Kidney glomerular epithelial cell (primary cell): ENCODE results near the gene SPAG17.

ENCODE experiments used
- DNase-seq: peaks from one replicate; lab custom pipeline; 2025; lab: John Stamatoyannopoulos, UW

Gene SPAG17

DNA sequence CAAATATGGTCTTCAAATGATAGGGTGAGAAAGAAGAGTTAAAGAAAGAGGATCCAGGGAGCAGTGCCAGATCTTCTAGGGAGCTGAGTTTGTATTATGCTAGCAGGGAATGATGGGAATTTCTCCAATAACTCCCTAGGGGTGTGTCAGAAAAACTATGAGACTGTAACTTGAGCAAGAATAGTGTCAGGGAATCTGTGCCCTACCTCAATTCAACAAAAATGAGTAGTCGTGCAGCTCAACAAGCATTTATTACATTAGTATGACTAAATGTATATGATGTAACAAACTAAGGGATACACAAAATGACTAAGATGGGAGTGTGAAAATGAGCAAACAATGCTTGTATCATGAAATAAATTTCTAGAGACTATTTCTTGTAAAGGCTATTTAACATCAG lies 24.2 kb downstream of the SPAG17 start:
- DNase-seq = no peak

DNA sequence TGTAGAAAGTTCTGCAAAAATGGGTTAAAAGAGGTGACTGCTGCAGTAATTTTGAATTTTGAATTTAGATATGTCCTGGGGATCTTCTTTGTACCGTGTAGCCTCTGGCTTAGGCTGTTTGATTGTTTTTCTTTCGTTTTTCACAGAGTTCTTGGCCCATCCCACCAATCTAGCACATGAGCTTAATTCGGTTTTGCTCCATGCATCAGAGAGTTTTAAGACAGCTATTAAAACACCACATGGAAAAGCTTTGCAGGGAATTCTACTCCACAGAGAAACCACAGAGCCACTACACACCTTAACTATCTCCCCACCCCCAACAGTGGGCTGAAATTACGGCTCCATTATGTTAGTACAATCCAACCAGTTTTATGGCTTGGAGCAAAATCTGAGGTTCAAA lies 25.5 kb downstream of the SPAG17 start:
- peak; percentile 67 for DNase-seq

GRCh38 chr1:118158924-118159323 lies 26.1 kb downstream of the SPAG17 start:
- peak; percentile 90 for DNase-seq

DNA sequence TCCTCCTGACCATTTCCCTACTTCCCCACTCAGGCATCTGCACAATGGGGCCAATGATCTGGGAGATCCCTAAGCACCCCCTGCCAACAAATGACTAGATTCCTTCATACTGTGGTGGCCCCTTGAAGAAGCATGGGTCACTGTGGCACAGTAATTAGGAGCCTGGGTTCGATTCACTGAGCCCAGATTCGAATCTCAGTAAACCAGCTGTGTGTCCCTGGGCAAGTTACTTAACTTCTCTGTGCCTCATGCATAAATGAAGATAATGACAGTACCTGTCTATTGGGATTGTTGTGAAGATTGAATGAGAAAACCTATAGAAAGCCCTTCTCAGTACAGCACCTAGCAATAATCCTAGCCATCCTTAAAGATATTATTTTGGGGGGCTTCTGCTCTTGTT lies 27.5 kb downstream of the SPAG17 start:
- no peak for DNase-seq

DNA sequence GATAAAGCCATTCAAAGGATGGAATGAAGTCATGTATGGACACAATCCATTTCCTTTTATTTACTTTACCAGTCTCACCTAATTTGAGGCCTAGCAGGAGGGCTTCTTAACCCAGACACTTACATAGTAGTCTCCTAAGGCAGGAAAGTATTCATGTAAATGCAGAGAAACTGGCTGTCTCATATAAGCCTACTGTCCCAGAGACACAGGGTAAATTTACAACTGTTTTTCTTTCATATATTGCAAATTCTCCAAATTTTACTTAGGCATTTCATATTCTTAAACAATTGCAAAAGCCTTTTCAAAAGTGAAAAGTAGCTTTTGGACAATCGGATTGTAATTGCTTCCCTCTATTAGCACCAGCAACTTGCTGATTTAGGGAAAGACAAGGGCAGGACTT lies 29.9 kb downstream of the SPAG17 start:
- no peak for DNase-seq

- DNase-seq = peak; percentile 4
These were observed 30.8 kb downstream of the SPAG17 start for GRCh38 chr1:118154220-118154619.

DNA sequence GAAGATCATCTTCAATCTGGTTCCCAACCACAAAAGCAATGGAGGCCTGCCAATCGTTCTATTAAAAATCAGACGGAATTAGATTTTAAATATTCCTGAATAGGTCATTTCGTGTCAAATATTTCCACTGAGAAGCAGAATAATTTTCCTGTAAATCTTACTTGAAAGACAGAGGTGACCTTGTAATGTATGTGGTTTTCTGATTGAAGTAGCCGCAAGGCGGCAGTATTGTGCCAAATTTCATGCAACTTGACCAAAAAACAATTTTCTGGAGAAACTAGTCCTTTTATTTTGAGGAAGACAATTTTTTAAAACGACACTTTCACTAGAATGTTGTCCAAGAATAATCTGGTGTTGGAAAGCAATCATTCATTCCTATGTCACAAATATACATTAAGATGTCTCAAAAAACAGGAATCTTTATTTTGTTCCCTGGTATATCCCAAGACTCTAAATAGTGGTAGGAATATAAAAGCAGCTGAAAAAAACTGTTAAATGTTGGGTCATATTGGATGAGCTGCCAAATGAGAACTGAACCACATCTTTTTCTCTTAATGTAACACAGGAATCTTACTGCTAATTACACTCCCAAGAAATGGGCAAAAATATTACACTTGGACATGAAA lies 33.6 kb downstream of the SPAG17 start:
- peak; percentile 50 for DNase-seq

- DNase-seq = no peak
These were observed 35.2 kb downstream of the SPAG17 start for GRCh38 chr1:118149799-118150198.

GRCh38 chr1:118148034-118148433 lies 37.0 kb downstream of the SPAG17 start:
- no peak for DNase-seq

DNA sequence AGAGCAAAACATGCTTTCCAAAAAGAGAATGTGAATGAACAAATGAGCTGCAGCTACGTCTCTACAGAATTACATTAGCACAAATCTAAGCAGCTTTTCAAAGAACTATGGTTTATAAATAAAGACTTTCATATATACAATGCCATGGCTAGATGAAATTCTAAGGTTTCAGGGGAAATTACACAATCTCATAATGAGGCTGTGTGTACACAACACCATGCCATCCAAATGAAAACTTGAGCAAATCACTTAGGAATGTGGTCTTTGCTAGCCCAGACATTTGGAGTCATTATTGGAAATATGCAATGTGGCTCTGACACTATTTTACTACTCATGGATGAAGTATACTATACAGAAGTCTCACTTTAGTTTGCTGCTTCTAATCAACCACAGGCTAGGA lies 37.5 kb downstream of the SPAG17 start:
- DNase-seq = peak; percentile 79

GRCh38 chr1:118145721-118146120 lies 39.3 kb downstream of the SPAG17 start:
- no peak for DNase-seq

GRCh38 chr1:118144684-118145083 lies 40.3 kb downstream of the SPAG17 start:
- no peak for DNase-seq

DNA sequence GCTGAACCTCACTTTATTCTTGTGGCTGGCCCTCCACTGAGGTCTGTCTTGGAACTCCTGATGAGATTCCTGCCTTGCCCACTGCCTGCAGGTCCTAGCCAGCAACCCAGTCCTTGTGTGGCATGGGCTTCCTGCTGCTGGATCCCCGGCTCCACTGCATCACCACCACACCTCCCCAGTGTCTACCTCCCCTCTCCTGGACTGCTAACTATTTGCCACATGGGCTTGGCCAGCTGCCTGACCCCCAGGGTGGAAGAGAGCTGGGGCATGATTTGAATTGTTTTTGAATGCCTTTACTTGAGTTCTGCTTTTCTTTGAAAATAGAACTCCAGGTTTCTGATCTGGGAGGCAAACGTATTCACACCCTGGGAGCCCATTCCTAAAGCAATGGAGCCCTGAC lies 41.2 kb downstream of the SPAG17 start:
- peak; percentile 8 for DNase-seq

- peak; percentile 15 for DNase-seq
These were observed 41.9 kb downstream of the SPAG17 start for GRCh38 chr1:118143121-118143520.

DNA sequence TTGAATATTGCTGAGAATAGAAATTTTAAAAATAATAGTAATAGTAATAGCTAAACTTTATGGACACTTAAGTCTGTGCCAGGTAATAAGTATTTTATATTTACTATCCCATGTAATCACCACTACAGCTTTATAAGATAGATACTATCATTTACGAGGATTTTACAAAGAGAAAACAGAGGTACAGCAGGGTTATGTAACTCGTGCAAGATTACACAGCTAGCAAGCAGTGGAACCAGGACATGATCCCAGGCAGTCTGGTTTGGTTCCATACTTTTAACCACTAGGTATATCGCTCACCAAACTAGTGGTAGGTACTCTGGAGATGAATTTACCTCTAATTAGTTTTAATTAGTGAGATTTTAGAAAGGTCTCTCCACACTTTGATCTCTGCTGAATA lies 42.5 kb downstream of the SPAG17 start:
- DNase-seq = no peak

DNA sequence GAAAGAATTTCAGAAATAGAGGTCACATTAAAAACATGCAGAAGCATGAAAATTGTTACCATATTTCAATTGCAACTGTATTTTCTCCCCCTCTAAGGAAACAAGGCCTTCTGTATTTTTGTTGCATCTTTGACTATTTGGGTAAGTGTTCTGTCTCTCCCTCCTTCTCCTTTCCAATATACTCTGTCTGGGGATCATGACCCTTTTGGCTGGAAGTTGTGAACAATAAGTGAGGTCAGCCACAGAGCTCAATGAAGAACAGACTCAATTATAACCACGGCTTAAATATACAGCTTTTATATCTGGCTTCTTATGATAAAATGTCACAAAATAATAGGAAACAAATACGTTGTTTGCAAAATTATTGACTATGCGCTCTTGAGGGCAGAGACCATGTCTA lies 47.1 kb downstream of the SPAG17 start:
- DNase-seq = no peak

- DNase-seq = peak; percentile 39
These were observed 48.7 kb downstream of the SPAG17 start for GRCh38 chr1:118136187-118136941.

DNA sequence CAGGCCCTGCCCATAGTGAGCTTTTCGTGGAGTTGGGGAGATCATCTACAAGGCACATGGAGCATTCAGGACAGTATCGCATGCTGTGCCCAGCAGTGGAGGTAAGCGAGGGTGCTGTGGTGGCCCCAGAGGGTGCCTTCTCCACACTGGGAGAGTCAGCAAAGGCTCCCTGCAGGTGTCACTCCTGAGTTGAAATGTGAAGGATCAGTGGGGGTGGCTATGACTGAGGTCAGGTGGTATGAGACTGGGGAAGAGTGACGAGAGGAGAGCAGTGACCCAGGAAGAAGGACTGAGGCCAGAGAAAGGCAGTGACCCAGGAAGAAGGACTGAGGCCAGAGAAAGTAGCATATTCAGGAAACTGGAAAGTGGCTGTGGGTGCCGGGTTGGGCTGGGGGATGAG lies 53.0 kb downstream of the SPAG17 start:
- no peak for DNase-seq

DNA sequence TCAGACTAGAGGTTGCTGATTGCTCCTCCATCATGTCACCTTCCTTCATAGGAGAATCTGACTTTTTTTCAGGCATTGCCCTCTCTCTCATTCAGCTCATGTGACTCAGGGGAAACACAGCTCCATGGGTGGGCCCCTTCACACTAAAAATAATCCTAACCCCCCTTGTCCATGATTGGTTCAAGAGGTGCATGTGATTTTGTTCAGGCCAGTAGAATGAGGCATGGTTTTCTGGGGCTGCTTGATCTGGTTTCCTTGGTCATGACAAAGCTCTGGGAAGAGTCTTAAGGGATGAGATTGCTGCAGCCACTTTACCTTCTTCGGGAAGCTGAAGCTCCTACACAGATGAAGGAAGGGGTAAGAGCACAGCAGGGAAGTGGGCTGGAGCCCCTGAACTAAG lies 56.3 kb downstream of the SPAG17 start:
- DNase-seq = no peak

- DNase-seq = no peak
These were observed 61.0 kb downstream of the SPAG17 start for GRCh38 chr1:118124064-118124463.

GRCh38 chr1:118123116-118123839 lies 61.8 kb downstream of the SPAG17 start:
- no peak for DNase-seq

DNA sequence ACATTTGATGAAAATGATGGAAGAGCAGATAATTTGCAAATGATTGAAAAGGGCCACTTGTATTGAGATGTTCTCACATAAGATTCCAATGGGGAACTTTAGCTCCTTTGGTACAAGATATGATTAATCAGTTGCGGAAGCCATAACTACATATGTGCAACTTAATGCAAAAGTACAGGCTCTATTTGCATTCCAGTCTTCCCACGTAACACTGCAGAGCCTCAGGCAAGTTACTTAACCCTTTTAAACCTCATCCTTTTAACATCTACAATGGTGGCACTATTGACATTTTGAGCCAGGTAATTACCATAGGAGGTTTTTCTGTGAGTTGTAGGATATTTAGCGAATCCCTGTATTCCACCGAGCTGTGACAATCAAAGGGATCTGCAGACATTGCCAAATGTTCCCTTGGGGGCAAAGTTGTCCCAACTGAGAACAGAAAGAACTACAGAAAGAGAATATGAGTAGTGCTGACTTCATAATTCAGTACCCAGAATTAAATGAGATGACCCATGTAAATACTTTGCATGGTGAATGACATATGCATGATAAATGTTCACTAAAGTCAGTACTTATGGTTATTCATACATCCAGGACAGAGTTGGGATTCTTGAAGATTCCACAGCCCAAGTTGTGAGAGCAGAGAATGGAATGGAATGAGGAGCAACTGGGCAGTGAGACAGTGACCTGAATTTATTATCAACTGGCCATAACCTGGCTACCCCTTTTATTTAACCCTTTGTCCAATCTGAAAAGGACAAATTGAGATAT lies 62.6 kb downstream of the SPAG17 start:
- DNase-seq = no peak
